ENCODE results near the gene RSBN1L.

RSBN1L gene

GRCh38 chr7:77734659-77735421 is 38.6 kb downstream of the RSBN1L start:
- DNase-seq, result no peak

- DNase-seq, result no peak
Measured at GRCh38 chr7:77735457-77735856, 39.2 kb downstream of the RSBN1L start.

GRCh38 chr7:77736991-77737390 is 40.7 kb downstream of the RSBN1L start:
- DNase-seq, result no peak

GRCh38 chr7:77738382-77738781 is 42.1 kb downstream of the RSBN1L start:
- no peak for DNase-seq

- no peak for DNase-seq
Measured at GRCh38 chr7:77738871-77739270, 42.6 kb downstream of the RSBN1L start.

- DNase-seq, result no peak
Measured at GRCh38 chr7:77740257-77740656, 44.0 kb downstream of the RSBN1L start.

- DNase-seq, result no peak
Measured at GRCh38 chr7:77743518-77743917, 47.3 kb downstream of the RSBN1L start.

- DNase-seq, result no peak
Measured at GRCh38 chr7:77745746-77746145, 49.5 kb downstream of the RSBN1L start.

GRCh38 chr7:77746164-77746823 is 50.0 kb downstream of the RSBN1L start:
- DNase-seq, result no peak

GRCh38 chr7:77746824-77747165 is 50.5 kb downstream of the RSBN1L start:
- DNase-seq, result no peak

- no peak for DNase-seq
Measured at GRCh38 chr7:77747178-77747577, 50.9 kb downstream of the RSBN1L start.

GRCh38 chr7:77747718-77748117 is 51.5 kb downstream of the RSBN1L start:
- DNase-seq, result no peak

- no peak for DNase-seq
Measured at GRCh38 chr7:77752016-77752415, 55.8 kb downstream of the RSBN1L start.

GRCh38 chr7:77753173-77753572 is 56.9 kb downstream of the RSBN1L start:
- DNase-seq, result peak; percentile 68

- no peak for DNase-seq
Measured at GRCh38 chr7:77757589-77757988, 61.3 kb downstream of the RSBN1L start.

- peak; percentile 20 for DNase-seq
Measured at GRCh38 chr7:77759294-77759889, 63.1 kb downstream of the RSBN1L start.

- no peak for DNase-seq
Measured at GRCh38 chr7:77760809-77761453, 64.7 kb downstream of the RSBN1L start.

- DNase-seq, result no peak
Measured at GRCh38 chr7:77765481-77765880, 69.2 kb downstream of the RSBN1L start.

GRCh38 chr7:77765906-77766800 is 69.9 kb downstream of the RSBN1L start:
- DNase-seq, result no peak

GRCh38 chr7:77766801-77767605 is 70.7 kb downstream of the RSBN1L start:
- DNase-seq, result no peak

GRCh38 chr7:77770316-77770715 is 74.1 kb downstream of the RSBN1L start:
- no peak for DNase-seq

- no peak for DNase-seq
Measured at GRCh38 chr7:77771901-77772300, 75.6 kb downstream of the RSBN1L start.
